WTC11 (cell line): ENCODE results near the gene CDH16. TPM values are rescaled to one million over a fixed set of nuclear protein-coding genes. Genes with fewer than 3 reads are reported as not detected.

Experiments used
- ATAC-seq: fragments of 200-7000 bp; cut with Tn5 transposase; 2 replicates; pipeline ENCODE4 v1.10.0; 2021; ENCODE audit warnings: mild to moderate bottlenecking, moderate library complexity
- CTCF ChIA-PET: fragments of 300-600 bp; sonication (Branson Sonifier 250); formaldehyde crosslinking; loops from one replicate; lab custom pipeline; 2021; ENCODE audit warnings: antibody characterized with exemption; lab: Charles Lee
- POLR2A ChIA-PET: fragments of 350-600 bp; sonication (Branson Sonifier 250); formaldehyde crosslinking; loops from one replicate; lab custom pipeline; 2021; ENCODE audit warnings: antibody characterized with exemption; lab: Charles Lee
- DNase-seq: peaks from one replicate; pipeline ENCODE4 v3.0.0; 2021; ENCODE audit warnings: low spot score
- H3K27ac Mint-ChIP-seq: 2 replicates; pipeline ENCODE4 v1.8.0; 2021; ENCODE audit warnings: mixed read lengths
- H3K27me3 Mint-ChIP-seq: 2 replicates; pipeline ENCODE4 v1.8.0; 2021; ENCODE audit warnings: low read depth, mild to moderate bottlenecking, moderate library complexity, mixed read lengths
- H3K36me3 Mint-ChIP-seq: 2 replicates; pipeline ENCODE4 v1.8.0; 2021; ENCODE audit warnings: mixed read lengths
- H3K4me1 Mint-ChIP-seq: 2 replicates; pipeline ENCODE4 v1.8.0; 2022; ENCODE audit warnings: mixed read lengths
- H3K4me3 Mint-ChIP-seq: 2 replicates; pipeline ENCODE4 v1.8.0; 2021; ENCODE audit warnings: mild to moderate bottlenecking, moderate library complexity, mixed read lengths
- H3K9me3 Mint-ChIP-seq: 2 replicates; pipeline ENCODE4 v1.8.0; 2021; ENCODE audit warnings: mixed read lengths
- CDX4 ChIP-seq: fragments of 250-450 bp; sonication (Bioruptor Pico); IDR thresholded peaks from 2 replicates; pipeline ENCODE4 v1.9.0; 2021; ENCODE audit warnings: moderate library complexity, mild to moderate bottlenecking, inconsistent platforms, borderline replicate concordance
- ETV6 ChIP-seq: sonication (generic); formaldehyde crosslinking; IDR thresholded peaks from 2 replicates; pipeline ENCODE4 v1.8.1; 2022; ENCODE audit warnings: mild to moderate bottlenecking, missing genetic modification reagents
- GRHL2 ChIP-seq: fragments of 250-450 bp; sonication (Bioruptor Pico); IDR thresholded peaks from 2 replicates; pipeline ENCODE4 v1.8.0; 2022; ENCODE audit warnings: mild to moderate bottlenecking, moderate library complexity; ENCODE audit not compliant: insufficient replicate concordance, severe bottlenecking
- IRF1 ChIP-seq: sonication (generic); formaldehyde crosslinking; IDR thresholded peaks from 2 replicates; pipeline ENCODE4 v1.8.0; 2023; ENCODE audit warnings: missing genetic modification reagents
- JAZF1 ChIP-seq: fragments of 250-450 bp; sonication (Bioruptor Pico); IDR thresholded peaks from 2 replicates; pipeline ENCODE4 v1.9.0; 2021; ENCODE audit warnings: moderate library complexity, mild to moderate bottlenecking, inconsistent platforms
- NFATC4 ChIP-seq: fragments of 250-450 bp; sonication (Bioruptor Pico); IDR thresholded peaks from 2 replicates; pipeline ENCODE4 v1.9.0; 2021; ENCODE audit warnings: mild to moderate bottlenecking
- SMAD3 ChIP-seq: sonication (generic); formaldehyde crosslinking; IDR thresholded peaks from 2 replicates; pipeline ENCODE4 v1.8.0; 2022; ENCODE audit warnings: missing genetic modification reagents, mild to moderate bottlenecking, borderline replicate concordance
- SMAD4 ChIP-seq: sonication (generic); formaldehyde crosslinking; IDR thresholded peaks from 2 replicates; pipeline ENCODE4 v1.8.0; 2022; ENCODE audit warnings: mild to moderate bottlenecking, missing genetic modification reagents
- SP1 ChIP-seq: sonication (generic); formaldehyde crosslinking; conservative IDR thresholded peaks from 2 replicates; pipeline ENCODE4 v1.8.1; 2022; ENCODE audit warnings: missing genetic modification reagents
- USF1 ChIP-seq: sonication (generic); formaldehyde crosslinking; IDR thresholded peaks from 2 replicates; pipeline ENCODE4 v1.8.0; 2022; ENCODE audit warnings: mild to moderate bottlenecking, missing genetic modification reagents
- ZBTB21 ChIP-seq: sonication (generic); formaldehyde crosslinking; IDR thresholded peaks from 2 replicates; pipeline ENCODE4 v1.8.1; 2023; ENCODE audit warnings: mild to moderate bottlenecking, missing genetic modification reagents, borderline replicate concordance
- ZNF232 ChIP-seq: sonication (generic); formaldehyde crosslinking; IDR thresholded peaks from 2 replicates; pipeline ENCODE4 v1.8.0; 2022; ENCODE audit warnings: mild to moderate bottlenecking, missing genetic modification reagents
- ZNF396 ChIP-seq: fragments of 250-450 bp; sonication (Bioruptor Pico); IDR thresholded peaks from 2 replicates; pipeline ENCODE4 v1.8.0; 2021; ENCODE audit warnings: mild to moderate bottlenecking, moderate library complexity, borderline replicate concordance
- ZNF416 ChIP-seq: fragments of 250-450 bp; sonication (Bioruptor Pico); IDR thresholded peaks from 2 replicates; pipeline ENCODE4 v1.9.0; 2021; ENCODE audit warnings: mild to moderate bottlenecking, inconsistent platforms
- ZSCAN18 ChIP-seq: fragments of 250-450 bp; sonication (Bioruptor Pico); IDR thresholded peaks from 2 replicates; pipeline ENCODE4 v2.1.2; 2022; ENCODE audit warnings: mild to moderate bottlenecking, moderate library complexity
- total RNA-seq: library from RNA; stranded (reverse); gene quantifications from 3 replicates; pipeline ENCODE4 v1.2.3, GENCODE V29; 2021
- TF ChIP-seq, protein P1 (sequence below): fragments of 250-450 bp; sonication (Bioruptor Pico); conservative IDR thresholded peaks from 2 replicates; pipeline ENCODE4 v1.9.0; 2021; ENCODE audit warnings: mild to moderate bottlenecking
- TF ChIP-seq, protein P2 (sequence below): sonication (generic); formaldehyde crosslinking; IDR thresholded peaks from 2 replicates; pipeline ENCODE4 v1.8.0; 2022; ENCODE audit warnings: mild to moderate bottlenecking, missing genetic modification reagents
- TF ChIP-seq, protein P3 (sequence below): sonication (generic); formaldehyde crosslinking; IDR thresholded peaks from 2 replicates; pipeline ENCODE4 v1.8.0; 2023; ENCODE audit warnings: missing genetic modification reagents, mild to moderate bottlenecking, borderline replicate concordance

The CDH16 gene
- total RNA-seq, 1 experiment from 2014 or later = not detected

GRCh38 chr16:66918355-66918754 is 330 bp downstream of the CDH16 start:
- CTCF ChIA-PET = interaction anchor here (0.6 to 6.0 kb wide), 7 partner anchors 8 to 88 kb away, joined by 3 to 38 read pairs (median 7); partner anchors contain the start of gene NAE1
- Mint-ChIP-seq H3K27ac (no peak overlapping the region), H3K27me3 (peaks cover 12% of the 10 kb centered on the region), H3K9me3 (no peaks in the 10 kb centered on the region), H3K36me3 (no peaks in the 10 kb centered on the region), H3K4me3 (no peak overlapping the region), H3K4me1 (no peaks in the 10 kb centered on the region)
- POLR2A ChIA-PET = no interaction called here
- ATAC-seq = no peak
- DNase-seq = no peak
- no peak for TF ChIP-seq ZNF416 (CRISPR knock-in tag)
- TF ChIP-seq GRHL2 = no peak
- TF ChIP-seq ETV6 (CRISPR knock-in tag) = no peak
- TF ChIP-seq USF1 (CRISPR knock-in tag) = no peak
- TF ChIP-seq, protein P1, sequence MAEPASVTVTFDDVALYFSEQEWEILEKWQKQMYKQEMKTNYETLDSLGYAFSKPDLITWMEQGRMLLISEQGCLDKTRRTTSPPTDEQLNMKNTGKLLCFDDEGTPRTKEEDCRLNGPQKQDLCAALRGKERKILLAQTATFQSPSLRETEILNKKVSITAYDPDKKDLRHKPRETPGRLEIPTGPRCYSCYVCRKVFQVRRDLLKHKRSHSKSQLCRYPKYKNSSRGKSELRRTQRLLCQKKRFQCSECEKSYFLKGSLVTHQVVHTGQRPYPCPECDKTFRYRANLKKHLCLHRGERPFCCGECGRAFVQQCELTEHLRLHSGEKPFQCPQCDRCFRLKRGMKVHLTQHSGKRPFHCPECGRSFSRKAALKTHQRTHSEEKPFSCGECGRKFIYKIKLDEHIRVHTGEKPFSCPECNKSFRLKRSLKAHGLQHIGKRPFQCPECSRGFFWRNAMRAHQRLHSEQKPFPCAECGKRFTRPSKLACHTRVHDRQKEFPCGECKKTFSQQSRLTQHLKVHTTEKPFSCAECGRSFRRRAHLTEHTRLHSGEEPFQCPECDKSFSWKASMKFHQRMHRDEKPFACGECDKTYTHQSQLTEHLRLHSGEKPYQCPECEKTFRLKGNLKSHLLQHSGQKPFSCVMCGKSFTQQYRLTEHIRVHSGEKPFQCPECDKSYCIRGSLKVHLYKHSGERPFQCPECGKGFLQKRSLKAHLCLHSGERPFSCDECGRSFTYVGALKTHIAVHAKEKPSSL (CRISPR knock-in tag) = no peak
- no peak for TF ChIP-seq SP1 (CRISPR knock-in tag)
- TF ChIP-seq, protein P2, sequence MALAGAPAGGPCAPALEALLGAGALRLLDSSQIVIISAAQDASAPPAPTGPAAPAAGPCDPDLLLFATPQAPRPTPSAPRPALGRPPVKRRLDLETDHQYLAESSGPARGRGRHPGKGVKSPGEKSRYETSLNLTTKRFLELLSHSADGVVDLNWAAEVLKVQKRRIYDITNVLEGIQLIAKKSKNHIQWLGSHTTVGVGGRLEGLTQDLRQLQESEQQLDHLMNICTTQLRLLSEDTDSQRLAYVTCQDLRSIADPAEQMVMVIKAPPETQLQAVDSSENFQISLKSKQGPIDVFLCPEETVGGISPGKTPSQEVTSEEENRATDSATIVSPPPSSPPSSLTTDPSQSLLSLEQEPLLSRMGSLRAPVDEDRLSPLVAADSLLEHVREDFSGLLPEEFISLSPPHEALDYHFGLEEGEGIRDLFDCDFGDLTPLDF (CRISPR knock-in tag) = no peak
- no peak for TF ChIP-seq JAZF1 (CRISPR knock-in tag)
- no peak for TF ChIP-seq ZNF396
- no peak for TF ChIP-seq ZNF232 (CRISPR knock-in tag)

- CTCF ChIA-PET = interaction anchor here (1.5 to 6.0 kb wide), 3 partner anchors 11 to 22 kb away, joined by 3 to 31 read pairs (median 13); no protein-coding TSS in a partner anchor
- DNase-seq (no peak), ATAC-seq (no peak)
- H3K27ac Mint-ChIP-seq = no peak overlapping the region
- H3K27me3 Mint-ChIP-seq = peaks cover 6% of the 10 kb centered on the region
- POLR2A ChIA-PET = no interaction called here
- no peaks in the 10 kb centered on the region for H3K36me3 Mint-ChIP-seq
- no peaks in the 10 kb centered on the region for H3K4me1 Mint-ChIP-seq
- no peaks in the 10 kb centered on the region for H3K9me3 Mint-ChIP-seq
- no peak overlapping the region for H3K4me3 Mint-ChIP-seq
- TF ChIP-seq IRF1 (CRISPR knock-in tag) (no peak), SMAD3 (no peak), ZNF416 (CRISPR knock-in tag) (no peak), ZBTB21 (no peak), ZSCAN18 (CRISPR knock-in tag) (no peak), CDX4 (CRISPR knock-in tag) (no peak), SMAD4 (no peak), NFATC4 (CRISPR knock-in tag) (no peak)
- TF ChIP-seq, protein P2 (CRISPR knock-in tag) = no peak
- TF ChIP-seq, protein P1 (CRISPR knock-in tag) = no peak
- TF ChIP-seq, protein P3, sequence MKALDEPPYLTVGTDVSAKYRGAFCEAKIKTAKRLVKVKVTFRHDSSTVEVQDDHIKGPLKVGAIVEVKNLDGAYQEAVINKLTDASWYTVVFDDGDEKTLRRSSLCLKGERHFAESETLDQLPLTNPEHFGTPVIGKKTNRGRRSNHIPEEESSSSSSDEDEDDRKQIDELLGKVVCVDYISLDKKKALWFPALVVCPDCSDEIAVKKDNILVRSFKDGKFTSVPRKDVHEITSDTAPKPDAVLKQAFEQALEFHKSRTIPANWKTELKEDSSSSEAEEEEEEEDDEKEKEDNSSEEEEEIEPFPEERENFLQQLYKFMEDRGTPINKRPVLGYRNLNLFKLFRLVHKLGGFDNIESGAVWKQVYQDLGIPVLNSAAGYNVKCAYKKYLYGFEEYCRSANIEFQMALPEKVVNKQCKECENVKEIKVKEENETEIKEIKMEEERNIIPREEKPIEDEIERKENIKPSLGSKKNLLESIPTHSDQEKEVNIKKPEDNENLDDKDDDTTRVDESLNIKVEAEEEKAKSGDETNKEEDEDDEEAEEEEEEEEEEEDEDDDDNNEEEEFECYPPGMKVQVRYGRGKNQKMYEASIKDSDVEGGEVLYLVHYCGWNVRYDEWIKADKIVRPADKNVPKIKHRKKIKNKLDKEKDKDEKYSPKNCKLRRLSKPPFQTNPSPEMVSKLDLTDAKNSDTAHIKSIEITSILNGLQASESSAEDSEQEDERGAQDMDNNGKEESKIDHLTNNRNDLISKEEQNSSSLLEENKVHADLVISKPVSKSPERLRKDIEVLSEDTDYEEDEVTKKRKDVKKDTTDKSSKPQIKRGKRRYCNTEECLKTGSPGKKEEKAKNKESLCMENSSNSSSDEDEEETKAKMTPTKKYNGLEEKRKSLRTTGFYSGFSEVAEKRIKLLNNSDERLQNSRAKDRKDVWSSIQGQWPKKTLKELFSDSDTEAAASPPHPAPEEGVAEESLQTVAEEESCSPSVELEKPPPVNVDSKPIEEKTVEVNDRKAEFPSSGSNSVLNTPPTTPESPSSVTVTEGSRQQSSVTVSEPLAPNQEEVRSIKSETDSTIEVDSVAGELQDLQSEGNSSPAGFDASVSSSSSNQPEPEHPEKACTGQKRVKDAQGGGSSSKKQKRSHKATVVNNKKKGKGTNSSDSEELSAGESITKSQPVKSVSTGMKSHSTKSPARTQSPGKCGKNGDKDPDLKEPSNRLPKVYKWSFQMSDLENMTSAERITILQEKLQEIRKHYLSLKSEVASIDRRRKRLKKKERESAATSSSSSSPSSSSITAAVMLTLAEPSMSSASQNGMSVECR (CRISPR knock-in tag) = no peak
Observed at GRCh38 chr16:66917741-66918140, 944 bp downstream of the CDH16 start.
